ENCODE data around the gene TTYH3.

The TTYH3 gene

DNA sequence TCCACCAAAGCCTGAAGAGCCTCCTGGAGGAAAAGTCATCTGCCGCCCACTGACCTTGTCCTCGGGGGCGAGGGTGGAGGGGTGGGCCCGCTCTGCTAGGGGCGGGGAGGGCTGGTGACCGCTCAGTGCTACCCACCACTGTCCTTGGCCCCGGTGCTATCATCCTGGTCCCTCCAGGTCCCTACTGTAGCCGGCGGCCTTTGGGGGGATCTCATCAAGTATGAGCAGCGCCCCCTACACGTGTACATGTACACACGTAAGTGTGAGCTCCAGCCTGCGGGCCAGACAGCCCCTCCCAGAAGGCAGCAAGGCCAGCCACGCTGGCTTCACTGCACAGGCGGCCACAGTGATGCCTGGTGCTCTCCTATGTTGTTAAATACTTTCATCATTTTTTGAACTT, 19.6 kb downstream of the TTYH3 start:
- no peak for DNase-seq

DNA sequence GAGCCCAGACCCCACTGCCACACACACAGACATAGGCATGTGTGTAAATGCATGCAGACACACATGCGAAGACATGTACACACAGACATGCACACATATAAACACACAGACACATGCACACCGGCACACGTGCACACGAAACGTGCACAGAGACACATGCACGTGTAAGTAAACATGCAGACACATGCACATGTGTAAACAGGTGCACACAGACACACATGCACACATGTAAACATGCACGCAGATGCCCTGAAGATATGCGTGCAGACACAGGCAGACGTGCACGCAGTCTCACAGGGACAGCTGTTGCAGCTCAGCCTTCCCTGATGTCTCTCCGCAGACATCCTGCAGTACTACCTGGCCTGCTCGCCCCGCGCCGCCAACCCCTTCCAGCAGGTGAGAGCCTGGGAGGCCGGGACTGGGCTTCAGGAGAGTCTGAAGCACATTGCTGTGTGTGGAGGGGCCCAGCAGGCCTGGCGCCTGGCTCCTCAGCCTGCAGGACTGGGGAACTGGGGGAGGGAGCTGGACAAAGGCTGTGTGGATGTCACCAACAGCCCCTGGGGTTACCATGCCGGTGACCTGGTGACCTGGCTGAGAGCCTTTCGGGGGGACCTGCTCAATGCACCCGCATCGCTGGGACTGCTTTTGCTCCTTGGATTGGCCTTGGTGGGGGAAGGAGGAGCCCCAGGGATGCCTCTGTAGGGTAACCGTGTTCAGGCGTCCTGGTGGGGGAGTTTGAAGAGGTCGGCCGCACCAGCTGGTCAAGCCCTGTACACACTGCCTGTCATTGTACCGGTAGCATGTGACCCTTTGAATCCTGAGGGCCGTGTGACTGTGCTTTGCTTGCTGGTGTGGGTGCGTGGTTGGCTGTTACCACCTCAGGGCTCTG, 20.3 kb downstream of the TTYH3 start:
- DNase-seq: no peak

GRCh38 chr7:2652736-2653060, 20.9 kb downstream of the TTYH3 start:
- no peak for DNase-seq

DNA sequence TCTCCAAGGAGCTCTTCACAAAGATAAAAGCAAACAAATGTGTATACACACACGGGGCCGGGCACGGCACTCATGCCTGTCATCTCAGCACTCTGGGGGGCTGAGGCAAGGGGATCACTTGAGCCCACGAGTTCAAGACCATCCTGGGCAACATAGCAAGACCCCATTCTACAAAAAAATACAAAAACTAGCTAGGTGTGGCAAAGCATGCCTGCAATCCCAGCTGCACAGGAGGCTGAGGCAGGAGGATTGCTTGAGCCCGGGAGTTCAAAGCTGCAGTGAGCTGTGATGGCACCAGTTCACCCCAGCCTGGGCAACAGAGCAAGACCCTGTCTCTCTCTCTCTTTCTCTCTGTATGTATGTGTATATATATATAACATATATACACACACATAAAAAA, 22.3 kb downstream of the TTYH3 start:
- no peak for DNase-seq

DNA sequence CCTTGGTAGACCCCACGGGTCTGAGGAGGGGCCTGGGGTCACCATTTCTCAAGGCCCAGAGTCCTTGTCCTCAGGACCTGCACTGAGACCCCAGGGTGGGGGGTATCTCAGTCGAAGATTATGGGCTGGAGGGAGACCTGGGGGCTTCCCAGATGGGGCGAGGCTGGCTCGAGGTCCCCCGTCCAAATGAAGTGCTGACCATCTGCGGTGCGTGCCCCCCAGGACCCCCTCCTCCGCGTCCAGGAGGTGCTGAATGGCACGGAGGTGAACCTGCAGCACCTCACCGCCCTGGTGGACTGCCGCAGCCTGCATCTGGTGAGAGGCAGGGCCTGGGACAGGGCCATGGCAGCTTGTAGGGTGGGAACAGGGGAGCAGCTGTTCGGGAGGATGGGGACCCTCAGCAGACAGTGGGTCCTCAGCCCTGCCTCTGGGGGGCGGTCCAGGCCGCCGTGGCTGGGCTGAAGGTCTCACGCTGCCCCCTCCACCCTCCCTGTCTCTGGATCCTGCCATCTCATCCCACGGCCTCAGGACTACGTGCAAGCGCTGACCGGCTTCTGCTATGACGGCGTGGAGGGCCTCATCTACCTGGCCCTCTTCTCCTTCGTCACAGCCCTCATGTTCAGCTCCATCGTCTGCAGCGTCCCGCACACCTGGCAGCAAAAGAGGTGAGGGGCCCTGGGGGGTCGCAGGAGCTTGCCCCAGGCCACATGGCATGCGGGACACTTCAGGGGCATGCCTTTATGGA, 24.3 kb downstream of the TTYH3 start:
- no peak for DNase-seq

GRCh38 chr7:2657208-2657607, 25.4 kb downstream of the TTYH3 start:
- no peak for DNase-seq

DNA sequence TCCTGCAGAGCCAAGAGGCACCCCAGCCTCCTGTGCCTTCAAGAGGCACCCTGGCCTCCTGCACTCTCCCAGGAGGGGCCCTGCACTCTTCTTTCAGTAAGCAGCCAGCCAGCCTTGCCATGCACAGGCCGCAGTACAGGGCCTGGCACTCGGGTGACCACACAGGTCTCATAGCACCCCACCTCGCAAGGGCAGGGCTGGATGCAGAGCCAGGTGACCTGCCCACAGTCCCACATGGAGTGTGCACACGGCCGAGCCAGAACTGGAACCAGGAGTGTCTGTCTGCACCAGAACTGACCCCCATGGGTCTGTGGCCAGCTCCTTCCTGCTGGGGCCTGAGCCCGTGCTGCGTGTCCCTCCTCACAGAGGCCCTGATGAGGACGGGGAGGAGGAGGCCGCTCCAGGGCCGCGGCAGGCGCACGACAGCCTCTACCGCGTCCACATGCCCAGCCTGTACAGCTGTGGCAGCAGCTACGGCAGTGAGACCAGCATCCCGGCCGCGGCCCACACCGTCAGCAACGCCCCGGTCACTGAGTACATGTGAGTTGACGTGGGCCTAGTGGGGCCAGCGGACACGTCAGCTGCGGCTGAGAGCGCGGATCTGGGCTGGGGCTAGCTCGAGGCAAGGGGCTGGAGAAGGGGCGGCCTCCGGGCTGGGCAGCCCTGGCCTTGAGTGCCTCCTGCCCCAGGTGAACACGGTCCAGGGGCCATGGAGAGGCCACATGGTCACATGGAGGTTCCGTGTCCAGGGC, 26.3 kb downstream of the TTYH3 start:
- no peak for DNase-seq

DNA sequence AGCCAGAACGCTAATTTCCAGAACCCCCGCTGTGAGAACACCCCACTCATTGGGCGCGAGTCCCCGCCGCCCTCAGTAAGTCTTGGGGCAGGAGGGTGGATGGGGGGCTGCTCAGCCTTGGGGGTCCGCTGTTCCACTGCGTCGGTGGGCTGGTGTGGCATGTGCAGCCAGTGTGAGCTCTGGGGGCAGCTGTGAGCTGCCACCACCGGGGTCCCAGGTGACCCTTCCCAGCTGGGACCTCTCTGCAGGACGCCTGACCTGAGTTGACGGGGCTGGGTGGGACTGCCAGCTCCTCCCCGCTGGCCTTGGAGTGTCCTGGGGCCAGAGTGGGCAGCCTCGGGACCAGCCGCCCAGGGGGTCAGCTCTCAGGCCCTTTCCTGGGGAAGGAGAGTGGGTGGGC, 27.2 kb downstream of the TTYH3 start:
- no peak for DNase-seq

DNA sequence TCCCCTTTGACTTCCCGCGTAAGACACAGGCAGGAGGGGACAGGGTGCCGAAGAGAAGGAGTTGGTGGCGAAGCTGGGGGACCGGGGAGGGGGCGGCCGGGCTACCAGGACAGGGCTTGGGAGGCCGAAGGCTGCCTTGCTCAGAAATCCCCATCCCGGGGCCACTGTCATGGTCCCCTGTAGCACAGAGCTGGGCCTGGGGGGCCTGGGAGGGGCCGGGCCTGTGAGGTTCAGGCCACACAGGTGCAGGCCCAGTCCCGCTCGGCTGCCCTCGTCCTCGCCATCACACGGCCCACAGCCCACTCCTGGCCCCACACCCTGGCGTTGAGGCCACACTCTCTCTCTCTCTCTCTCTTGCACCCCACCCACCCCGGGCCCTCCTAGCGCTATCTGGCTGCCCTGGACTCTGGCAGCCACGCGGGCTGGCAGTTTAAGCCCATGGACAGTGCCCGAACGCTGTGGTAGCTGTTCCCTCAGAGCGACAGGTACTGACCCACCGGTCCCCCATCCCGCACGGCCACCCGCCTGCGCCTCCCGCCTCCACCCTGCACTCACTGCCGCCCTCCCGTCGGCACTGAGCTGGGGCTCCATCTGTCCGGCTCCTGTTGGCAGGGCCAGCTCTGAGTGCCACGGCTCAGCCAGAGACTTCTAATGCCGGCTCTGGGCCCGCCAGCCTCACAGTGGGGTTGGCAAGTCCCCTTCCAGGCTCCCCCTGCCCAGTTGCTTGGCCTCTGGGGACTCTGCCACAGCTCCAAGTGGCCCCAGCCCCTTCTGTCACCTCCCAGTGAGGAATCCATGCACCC, 28.0 kb downstream of the TTYH3 start:
- no peak for DNase-seq

DNA sequence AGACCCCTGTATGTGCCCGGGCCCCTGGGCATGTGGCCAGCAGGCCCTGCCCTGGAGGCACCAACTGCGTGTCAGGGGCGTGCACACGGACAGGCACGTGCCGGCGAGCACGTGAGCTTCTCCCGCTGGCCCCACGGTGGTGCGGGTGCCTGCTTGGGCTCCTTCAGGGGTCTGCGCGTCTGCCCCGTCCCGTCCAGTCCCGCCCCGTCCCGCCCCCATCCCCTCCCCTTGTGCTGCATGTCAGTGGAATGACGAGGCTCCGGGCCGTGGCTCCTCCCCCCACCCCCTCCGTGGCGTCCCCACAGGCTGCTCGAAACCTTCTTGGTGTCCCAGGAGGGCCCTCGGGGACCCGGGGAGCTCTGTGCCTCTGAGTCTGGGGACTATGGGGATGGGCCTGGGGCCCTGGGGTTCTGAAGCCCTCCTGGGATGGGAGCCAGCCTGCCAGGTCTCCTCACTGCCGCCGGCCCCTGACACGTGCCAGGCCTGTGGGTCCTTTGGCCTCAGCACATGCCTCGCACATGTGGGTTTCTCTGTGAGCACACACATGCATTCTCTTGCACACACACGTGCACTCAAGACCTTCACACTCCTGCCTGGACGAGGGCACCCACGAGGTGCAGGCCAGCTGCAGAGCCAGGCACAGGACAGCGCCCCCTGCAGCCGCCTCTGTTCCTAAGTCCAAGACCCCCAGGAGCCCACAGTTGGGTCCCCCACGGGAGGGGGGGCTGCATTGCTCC, 28.7 kb downstream of the TTYH3 start:
- no peak for DNase-seq

- no peak for DNase-seq
Measured at GRCh38 chr7:2661096-2661449, 29.3 kb downstream of the TTYH3 start.

- no peak for DNase-seq
Measured at GRCh38 chr7:2661602-2662272, 30.0 kb downstream of the TTYH3 start.

DNA sequence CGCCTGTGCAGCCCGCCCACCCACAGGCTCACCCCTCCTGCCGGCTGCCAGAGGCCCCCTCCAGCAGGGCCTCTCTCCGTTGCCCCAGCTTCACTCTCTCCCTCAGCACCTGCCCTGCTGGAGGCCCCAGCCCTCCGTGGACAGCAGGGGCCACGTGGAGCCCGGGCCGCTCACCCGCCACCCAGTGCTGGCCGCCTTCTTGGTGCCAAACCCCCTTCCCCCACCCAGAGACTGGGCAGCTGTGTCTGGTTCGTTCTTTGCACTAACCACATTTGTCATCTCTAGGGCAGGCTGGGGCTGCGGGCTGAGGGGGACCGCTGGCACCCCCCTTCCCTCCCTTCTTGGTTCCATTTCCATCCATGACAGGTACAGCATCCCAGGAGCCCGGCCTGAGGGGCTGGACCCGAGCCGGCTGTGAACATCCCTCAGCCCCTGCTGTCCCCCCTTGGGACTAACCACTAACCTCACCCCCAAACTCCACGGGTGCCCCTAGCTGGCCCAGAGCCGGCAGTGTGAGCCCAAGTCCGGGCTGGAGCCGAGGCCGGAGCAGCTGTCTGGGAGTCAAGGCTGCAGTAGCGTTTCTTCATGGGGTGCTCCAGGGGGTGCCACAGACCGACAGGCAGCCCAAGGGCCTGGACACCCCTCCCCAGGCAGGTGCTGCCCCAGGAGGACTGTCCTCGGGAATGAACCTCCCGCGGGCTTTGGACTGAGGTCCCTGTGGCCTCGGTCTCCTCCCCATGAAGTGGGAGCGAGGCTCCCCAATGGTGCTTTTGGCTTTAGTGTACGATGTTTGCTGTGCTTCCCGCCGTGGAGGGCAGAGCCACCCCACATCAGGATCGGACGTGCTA, 30.7 kb downstream of the TTYH3 start:
- DNase-seq: no peak

- DNase-seq: no peak
Measured at GRCh38 chr7:2663121-2663886, 31.5 kb downstream of the TTYH3 start.

GRCh38 chr7:2663960-2664359, 32.2 kb downstream of the TTYH3 start:
- no peak for DNase-seq

DNA sequence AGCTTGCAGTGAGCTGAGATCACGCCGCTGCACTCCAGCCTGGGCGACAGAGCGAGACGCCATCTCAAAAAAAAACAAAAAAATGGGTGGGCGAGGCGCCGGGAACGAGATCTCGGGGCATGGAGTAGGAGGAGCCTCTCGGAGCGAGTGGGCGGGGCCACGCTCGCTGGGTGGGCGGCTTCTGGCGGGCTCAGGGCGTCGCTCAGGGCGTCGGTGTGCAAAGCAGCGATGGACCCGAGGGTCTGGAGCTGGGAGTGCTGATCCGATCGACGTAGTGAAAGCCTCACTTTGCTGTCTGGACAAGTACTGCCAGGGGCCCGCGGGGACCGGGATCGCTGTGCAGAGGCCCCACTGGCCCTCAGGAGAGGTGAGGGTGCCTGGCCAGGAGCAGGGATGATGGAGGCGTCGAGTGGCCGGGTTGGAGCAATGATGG, 33.6 kb downstream of the TTYH3 start:
- DNase-seq: no peak

DNA sequence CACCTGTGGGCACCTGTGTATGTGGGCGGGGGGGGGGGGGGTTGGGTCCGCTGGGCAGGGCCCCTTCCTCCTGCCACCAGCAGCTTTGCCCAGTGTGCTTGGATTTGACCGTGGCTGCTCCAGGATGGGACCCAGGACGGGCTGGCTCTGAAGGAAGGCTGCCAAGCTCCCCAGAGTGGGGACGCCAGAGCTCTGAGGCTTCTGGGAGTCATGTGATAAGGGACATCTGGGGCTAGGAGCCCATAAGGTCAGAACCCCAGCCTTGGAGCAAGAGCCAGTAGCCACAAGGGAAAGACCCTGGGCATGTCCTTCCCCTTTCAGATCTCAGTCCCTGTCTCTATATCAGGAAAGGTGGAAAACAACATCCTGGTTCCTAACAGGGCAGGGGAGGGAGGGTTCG, 34.4 kb downstream of the TTYH3 start:
- no peak for DNase-seq

DNA sequence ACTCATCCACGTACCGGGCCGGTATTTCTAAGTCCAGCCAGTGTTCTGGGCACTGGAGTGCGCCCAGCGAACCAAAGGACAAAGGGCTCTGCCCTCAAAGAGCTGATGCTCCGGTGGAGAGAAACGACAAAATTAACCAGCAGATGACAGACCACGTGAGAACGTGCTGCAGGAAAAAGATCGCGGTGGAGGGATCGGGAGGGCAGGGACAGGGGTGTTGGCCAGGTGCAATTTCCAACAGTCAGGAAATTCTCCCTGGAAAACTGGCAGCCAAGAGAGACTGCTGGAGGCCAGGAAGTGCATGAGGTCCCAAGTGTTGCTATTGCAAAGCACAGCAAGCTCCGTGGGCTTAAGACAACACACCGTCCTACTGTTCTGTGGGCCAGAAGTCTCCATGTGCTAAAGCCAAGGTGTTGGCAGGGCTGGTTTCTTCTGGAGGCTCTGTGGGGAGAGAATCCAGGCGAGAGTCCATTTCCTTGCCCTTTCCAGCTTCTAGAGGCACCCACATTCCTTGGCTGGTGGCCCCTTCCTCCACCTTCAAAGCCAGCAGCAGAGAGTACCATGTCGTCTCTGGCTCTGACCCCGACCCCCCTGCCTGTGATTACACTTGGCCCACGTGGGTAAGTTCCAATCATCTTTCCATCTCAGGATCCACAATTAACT, 34.9 kb downstream of the TTYH3 start:
- no peak for DNase-seq

DNA sequence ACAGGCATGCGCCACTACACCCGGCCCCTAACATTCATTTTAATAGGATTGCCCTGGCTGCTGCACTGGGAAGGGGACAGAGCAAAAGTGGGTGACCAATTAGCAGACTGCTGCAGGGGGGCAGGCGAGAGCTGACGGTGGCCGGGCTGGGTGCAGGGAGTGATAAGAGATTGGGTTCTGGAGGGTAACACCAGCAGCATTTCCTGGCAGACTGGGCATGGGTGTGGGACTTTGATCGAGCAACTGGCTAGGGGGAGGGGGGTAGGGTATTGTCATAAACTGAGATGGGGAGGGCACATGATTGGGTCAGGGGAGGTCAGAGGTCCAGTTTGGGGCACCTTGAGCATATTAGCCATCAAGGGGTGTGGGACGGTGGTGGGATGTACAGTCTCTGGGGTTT, 36.1 kb downstream of the TTYH3 start:
- no peak for DNase-seq
